Measurements from ENCODE around the gene GMPR2.

The GMPR2 gene

DNA sequence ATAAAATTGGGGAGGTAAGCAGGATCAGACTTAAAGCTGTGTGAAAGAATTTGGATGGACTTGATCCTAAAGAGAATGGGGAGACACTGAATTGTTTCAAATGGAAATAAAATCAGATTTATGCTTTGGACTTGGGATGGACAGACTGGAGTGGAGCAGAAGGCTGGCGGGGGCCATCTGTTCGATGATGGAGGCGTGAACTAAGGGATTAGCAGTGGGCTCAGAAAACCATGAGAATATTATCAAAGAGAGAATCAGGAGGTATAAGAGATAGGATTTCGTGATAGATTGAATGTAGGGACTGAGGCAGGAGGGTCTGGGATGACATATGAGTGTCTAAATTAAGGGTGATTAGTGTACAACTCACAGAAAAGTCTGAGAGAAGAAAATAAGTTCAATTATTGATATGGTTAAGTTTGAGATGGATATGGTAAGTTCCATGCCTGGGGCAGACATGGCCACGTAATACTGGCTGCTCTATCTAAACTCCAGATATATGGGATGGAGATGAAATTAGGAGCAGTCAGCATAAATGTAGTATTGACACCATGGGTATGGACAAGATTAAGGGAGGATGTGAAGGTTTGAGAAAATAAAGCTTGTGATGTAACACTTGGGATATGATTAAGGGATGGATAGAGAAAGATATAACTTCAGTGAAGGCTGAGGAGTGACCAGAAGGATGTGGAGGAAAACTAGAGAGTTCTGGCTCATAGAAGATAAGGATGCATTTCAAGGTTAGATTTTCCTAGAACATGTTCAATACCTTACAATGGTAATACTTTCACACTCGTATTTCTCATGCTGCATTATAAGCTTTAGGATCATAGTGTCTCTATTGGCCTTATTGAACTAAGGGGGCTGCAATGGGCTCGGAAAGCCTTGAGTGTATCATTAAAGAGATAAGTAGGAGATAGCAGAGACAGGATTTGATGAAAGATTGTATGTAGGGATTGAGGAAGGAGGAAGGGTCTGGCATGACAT is 28.3 kb upstream of the GMPR2 start:
- H3K9ac ChIP-seq (ENCODE audit: low read length) = no peak overlapping the region
- H3K4me3 ChIP-seq (ENCODE audit: low read length) = no peak overlapping the region
- H3K27ac ChIP-seq (ENCODE audit: low read length) = no peak overlapping the region
- H3K36me3 ChIP-seq (ENCODE audit: control insufficient read depth, low read depth, low read length) = peaks cover 38% of the 10 kb centered on the region
- no peaks in the 10 kb centered on the region for H3K9me3 ChIP-seq (ENCODE audit: control insufficient read depth, low read depth, low read length)
- no peaks in the 10 kb centered on the region for H3K27me3 ChIP-seq (ENCODE audit: control insufficient read depth, insufficient read depth, low read length)
- peaks cover 6% of the 10 kb centered on the region for H3K4me1 ChIP-seq (ENCODE audit: control insufficient read depth, low read depth, low read length)

- H3K9me3 ChIP-seq (ENCODE audit: control insufficient read depth, low read depth, low read length) = no peaks in the 10 kb centered on the region
- H3K9ac ChIP-seq (ENCODE audit: low read length) = no peak overlapping the region
- H3K27me3 ChIP-seq (ENCODE audit: control insufficient read depth, insufficient read depth, low read length) = no peaks in the 10 kb centered on the region
- peaks cover 6% of the 10 kb centered on the region for H3K4me1 ChIP-seq (ENCODE audit: control insufficient read depth, low read depth, low read length)
- H3K27ac ChIP-seq (ENCODE audit: low read length) = no peak overlapping the region
- H3K4me3 ChIP-seq (ENCODE audit: low read length) = no peak overlapping the region
- H3K36me3 ChIP-seq (ENCODE audit: control insufficient read depth, low read depth, low read length) = peaks cover 56% of the 10 kb centered on the region
These were observed 26.2 kb upstream of the GMPR2 start for GRCh38 chr14:24206260-24207103.

- H3K9me3 ChIP-seq (ENCODE audit: control insufficient read depth, low read depth, low read length) = no peaks in the 10 kb centered on the region
- no peak overlapping the region for H3K27ac ChIP-seq (ENCODE audit: low read length)
- H3K4me3 ChIP-seq (ENCODE audit: low read length) = no peak overlapping the region
- H3K36me3 ChIP-seq (ENCODE audit: control insufficient read depth, low read depth, low read length) = peaks cover 59% of the 10 kb centered on the region
- no peaks in the 10 kb centered on the region for H3K27me3 ChIP-seq (ENCODE audit: control insufficient read depth, insufficient read depth, low read length)
- peaks cover 6% of the 10 kb centered on the region for H3K4me1 ChIP-seq (ENCODE audit: control insufficient read depth, low read depth, low read length)
- H3K9ac ChIP-seq (ENCODE audit: low read length) = no peak overlapping the region
These were observed 25.6 kb upstream of the GMPR2 start for GRCh38 chr14:24207104-24207551.

DNA sequence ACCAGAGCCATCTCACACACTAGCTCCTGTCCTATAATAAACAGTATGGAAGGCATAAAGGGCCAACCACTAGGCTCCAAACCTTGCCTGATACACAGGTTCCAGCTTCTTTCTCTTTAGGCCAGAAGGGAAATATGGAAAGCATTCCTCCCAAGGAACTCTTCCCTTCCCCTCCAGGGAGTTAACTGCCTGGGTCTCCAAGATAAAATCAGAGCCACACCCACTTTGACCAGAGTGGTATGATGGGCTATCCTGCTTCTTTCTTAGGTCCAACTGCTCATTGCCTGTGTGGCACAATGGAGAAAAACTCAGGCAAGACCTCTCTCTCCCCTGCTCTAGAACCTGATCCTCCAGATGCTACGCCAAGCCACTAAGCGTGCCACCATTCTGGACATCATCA is 25.1 kb upstream of the GMPR2 start:
- Histone ChIP-seq H3K27me3 (ENCODE audit: control insufficient read depth, insufficient read depth, low read length) (no peaks in the 10 kb centered on the region), H3K4me3 (ENCODE audit: low read length) (no peak overlapping the region), H3K4me1 (ENCODE audit: control insufficient read depth, low read depth, low read length) (peaks cover 6% of the 10 kb centered on the region), H3K9me3 (ENCODE audit: control insufficient read depth, low read depth, low read length) (no peaks in the 10 kb centered on the region), H3K36me3 (ENCODE audit: control insufficient read depth, low read depth, low read length) (peaks cover 59% of the 10 kb centered on the region), H3K27ac (ENCODE audit: low read length) (no peak overlapping the region), H3K9ac (ENCODE audit: low read length) (no peak overlapping the region)

DNA sequence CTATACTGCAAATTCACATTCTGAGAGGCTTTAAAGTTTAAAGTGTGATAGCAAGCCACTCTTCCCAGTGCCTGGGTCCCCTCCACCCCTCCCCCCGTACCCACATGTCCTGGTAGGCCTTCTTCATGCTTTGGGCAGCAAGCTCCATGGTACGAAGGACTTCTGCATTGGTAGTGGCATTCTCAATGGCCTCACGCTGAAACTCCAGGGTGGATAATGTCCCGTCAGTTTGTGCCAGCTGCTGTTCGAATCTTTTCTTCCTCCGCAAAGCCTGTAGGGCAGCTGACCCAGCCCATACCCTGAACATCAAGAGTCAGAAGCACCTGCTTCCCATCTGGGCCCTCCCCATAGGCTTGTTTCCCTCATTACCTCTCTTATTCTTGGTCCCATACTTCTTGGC is 21.4 kb upstream of the GMPR2 start:
- H3K9ac ChIP-seq (ENCODE audit: low read length) = no peak overlapping the region
- peaks cover 53% of the 10 kb centered on the region for H3K36me3 ChIP-seq (ENCODE audit: control insufficient read depth, low read depth, low read length)
- peaks cover 5% of the 10 kb centered on the region for H3K4me1 ChIP-seq (ENCODE audit: control insufficient read depth, low read depth, low read length)
- H3K9me3 ChIP-seq (ENCODE audit: control insufficient read depth, low read depth, low read length) = no peaks in the 10 kb centered on the region
- H3K27ac ChIP-seq (ENCODE audit: low read length) = no peak overlapping the region
- no peak overlapping the region for H3K4me3 ChIP-seq (ENCODE audit: low read length)
- no peaks in the 10 kb centered on the region for H3K27me3 ChIP-seq (ENCODE audit: control insufficient read depth, insufficient read depth, low read length)

GRCh38 chr14:24212924-24213865 is 19.5 kb upstream of the GMPR2 start, which contains the start of gene CHMP4A:
CHMP4A (minus strand) TSS chr14:24213488; CDS start chr14:24213439, 49 bp downstream.
- H3K36me3 ChIP-seq (ENCODE audit: control insufficient read depth, low read depth, low read length) = peaks cover 35% of the 10 kb centered on the region
- peaks cover 5% of the 10 kb centered on the region for H3K4me1 ChIP-seq (ENCODE audit: control insufficient read depth, low read depth, low read length)
- H3K9me3 ChIP-seq (ENCODE audit: control insufficient read depth, low read depth, low read length) = no peaks in the 10 kb centered on the region
- H3K4me3 ChIP-seq (ENCODE audit: low read length) = peak within 1 kb of the TSS; percentile 92
- H3K27me3 ChIP-seq (ENCODE audit: control insufficient read depth, insufficient read depth, low read length) = no peaks in the 10 kb centered on the region
- peak within 1 kb of the TSS; percentile 95 for H3K9ac ChIP-seq (ENCODE audit: low read length)
- H3K27ac ChIP-seq (ENCODE audit: low read length) = peak within 1 kb of the TSS; percentile 94

DNA sequence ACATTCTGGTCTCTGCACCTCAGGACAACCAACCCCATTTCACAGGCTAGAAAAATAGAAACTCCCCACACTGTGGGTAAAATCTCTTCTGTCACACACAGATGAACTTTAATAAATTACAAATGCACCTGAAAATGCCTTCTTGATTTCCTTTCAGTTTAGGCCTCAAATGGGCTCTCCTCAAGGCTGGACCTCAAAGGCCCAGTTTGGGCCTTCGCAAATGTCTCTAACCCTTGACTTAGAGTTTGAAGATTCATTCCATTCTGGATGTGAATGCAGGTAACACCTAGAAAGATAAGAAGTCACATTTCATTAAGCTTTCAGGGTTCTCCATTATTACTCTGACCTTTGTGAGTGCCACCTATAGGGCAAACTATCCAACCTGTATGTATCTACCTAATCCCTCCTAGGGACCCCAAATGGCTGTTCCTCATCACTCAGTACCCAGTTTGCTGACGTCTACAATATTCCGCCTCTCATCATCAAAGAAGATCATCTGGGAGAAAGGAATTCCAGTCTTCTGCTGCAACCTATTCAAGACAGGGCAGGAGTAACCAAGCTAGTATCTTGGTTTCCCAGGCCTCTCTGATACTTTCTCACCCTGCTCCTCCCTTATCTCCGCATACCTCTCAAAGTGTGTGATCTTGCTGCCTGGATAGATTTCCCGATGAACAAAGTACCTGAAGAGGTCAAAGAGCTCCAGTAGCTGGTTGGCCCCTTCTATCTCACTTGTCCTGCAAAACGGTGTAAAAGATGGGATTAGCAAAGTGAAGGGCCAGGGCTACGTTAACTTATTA is 18.7 kb upstream of the GMPR2 start:
- H3K36me3 ChIP-seq (ENCODE audit: control insufficient read depth, low read depth, low read length) = peaks cover 31% of the 10 kb centered on the region
- H3K9ac ChIP-seq (ENCODE audit: low read length) = peak overlapping the region; percentile 95
- no peaks in the 10 kb centered on the region for H3K9me3 ChIP-seq (ENCODE audit: control insufficient read depth, low read depth, low read length)
- H3K27ac ChIP-seq (ENCODE audit: low read length) = peak overlapping the region; percentile 75
- peak overlapping the region; percentile 92 for H3K4me3 ChIP-seq (ENCODE audit: low read length)
- H3K4me1 ChIP-seq (ENCODE audit: control insufficient read depth, low read depth, low read length) = peaks cover 5% of the 10 kb centered on the region
- H3K27me3 ChIP-seq (ENCODE audit: control insufficient read depth, insufficient read depth, low read length) = no peaks in the 10 kb centered on the region

GRCh38 chr14:24215495-24216344 is 17.0 kb upstream of the GMPR2 start, which contains the start of gene MDP1:
MDP1 (minus strand) TSS chr14:24216066; CDS start chr14:24215955, 111 bp downstream.
- peak within 1 kb of the TSS; percentile 55 for H3K27ac ChIP-seq (ENCODE audit: low read length)
- H3K9ac ChIP-seq (ENCODE audit: low read length) = peak within 1 kb of the TSS; percentile 79
- H3K27me3 ChIP-seq (ENCODE audit: control insufficient read depth, insufficient read depth, low read length) = no peaks in the 10 kb centered on the region
- H3K4me3 ChIP-seq (ENCODE audit: low read length) = peak within 1 kb of the TSS; percentile 79
- no peaks in the 10 kb centered on the region for H3K9me3 ChIP-seq (ENCODE audit: control insufficient read depth, low read depth, low read length)
- H3K4me1 ChIP-seq (ENCODE audit: control insufficient read depth, low read depth, low read length) = peaks cover 5% of the 10 kb centered on the region
- peaks cover 15% of the 10 kb centered on the region for H3K36me3 ChIP-seq (ENCODE audit: control insufficient read depth, low read depth, low read length)

DNA sequence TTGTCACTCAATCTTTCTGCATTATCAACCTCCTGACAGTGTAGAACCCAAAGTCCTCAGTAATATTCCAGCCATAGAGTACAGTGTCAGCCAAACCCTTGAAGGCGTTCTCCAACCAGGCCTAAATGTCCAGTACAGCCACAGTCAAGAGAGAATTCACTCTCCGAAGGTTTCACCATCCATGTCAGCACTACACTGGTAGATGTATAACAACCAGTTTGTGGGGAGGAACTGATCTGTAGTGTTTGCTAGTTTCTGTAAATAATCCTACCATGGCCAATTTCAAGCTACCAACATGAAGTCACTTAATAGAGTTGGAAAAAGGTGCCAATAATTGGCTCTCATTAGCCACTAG is 16.4 kb upstream of the GMPR2 start:
- peak overlapping the region; percentile 79 for H3K4me3 ChIP-seq (ENCODE audit: low read length)
- H3K27ac ChIP-seq (ENCODE audit: low read length) = no peak overlapping the region

More for the DNA sequence above, 16.4 kb upstream of the GMPR2 start:
- Histone ChIP-seq H3K27me3 (ENCODE audit: control insufficient read depth, insufficient read depth, low read length) (no peaks in the 10 kb centered on the region), H3K9me3 (ENCODE audit: control insufficient read depth, low read depth, low read length) (no peaks in the 10 kb centered on the region), H3K4me1 (ENCODE audit: control insufficient read depth, low read depth, low read length) (peaks cover 5% of the 10 kb centered on the region), H3K36me3 (ENCODE audit: control insufficient read depth, low read depth, low read length) (peaks cover 10% of the 10 kb centered on the region), H3K9ac (ENCODE audit: low read length) (no peak overlapping the region)

All from iPS-18a (cell line).